GM23338 (cell line): ENCODE results near the gene AGXT2. TPM values are rescaled to one million over a fixed set of nuclear protein-coding genes. Genes with fewer than 3 reads are reported as not detected.

Source experiments
- ATAC-seq: fragments of 200-7000 bp; cut with Tn5 transposase; 3 replicates; pipeline ENCODE4 v1.9.1; 2020
- DNase-seq: peaks from one replicate; pipeline ENCODE4 v3.0.0-alpha.2; 2015; ENCODE audit warnings: low spot score
- H2AFZ ChIP-seq: fragments of 200-600 bp; sonication (generic); 2 replicates; pipeline ENCODE4 v1.8.0; 2016; ENCODE audit warnings: antibody characterized with exemption, mild to moderate bottlenecking, moderate library complexity
- H3F3A ChIP-seq: fragments of 200-600 bp; sonication (generic); replicated peaks from 2 replicates; pipeline ENCODE4 v1.8.0; 2017; ENCODE audit warnings: antibody characterized with exemption, mixed run types, low read depth
- H3K27ac ChIP-seq: fragments of 200-600 bp; sonication (generic); 2 replicates; pipeline ENCODE4 v1.6.1; 2016; ENCODE audit warnings: low read depth
- H3K27me3 ChIP-seq: fragments of 200-600 bp; sonication (generic); 2 replicates; pipeline ENCODE4 v1.8.0; 2016; ENCODE audit warnings: mild to moderate bottlenecking, mixed run types, moderate library complexity; ENCODE audit not compliant: insufficient read depth
- H3K36me3 ChIP-seq: fragments of 200-600 bp; sonication (generic); 2 replicates; pipeline ENCODE4 v1.8.0; 2016; ENCODE audit warnings: mild to moderate bottlenecking; ENCODE audit not compliant: insufficient read depth
- H3K4me1 ChIP-seq: fragments of 200-600 bp; sonication (generic); 2 replicates; pipeline ENCODE4 v1.8.0; 2016; ENCODE audit warnings: mild to moderate bottlenecking, moderate library complexity; ENCODE audit not compliant: insufficient read depth
- H3K4me2 ChIP-seq: fragments of 200-600 bp; sonication (generic); 2 replicates; pipeline ENCODE4 v1.7.1; 2017; ENCODE audit warnings: mixed run types
- H3K4me3 ChIP-seq: fragments of 200-600 bp; sonication (generic); 2 replicates; pipeline ENCODE4 v1.6.1; 2016; ENCODE audit warnings: mixed run types
- H3K79me2 ChIP-seq: fragments of 200-600 bp; sonication (generic); replicated peaks from 2 replicates; pipeline ENCODE4 v1.8.0; 2017; ENCODE audit warnings: mild to moderate bottlenecking; ENCODE audit not compliant: insufficient read depth
- H3K9me2 ChIP-seq: fragments of 200-600 bp; sonication (generic); 2 replicates; pipeline ENCODE4 v1.8.0; 2017; ENCODE audit not compliant: insufficient read depth
- H4K20me1 ChIP-seq: fragments of 200-600 bp; sonication (generic); replicated peaks from 2 replicates; pipeline ENCODE4 v1.8.0; 2017; ENCODE audit warnings: mild to moderate bottlenecking; ENCODE audit not compliant: insufficient read depth
- H3K27ac Mint-ChIP-seq: 2 replicates; pipeline ENCODE4 v1.8.0; 2020; ENCODE audit warnings: inconsistent platforms, mild to moderate bottlenecking, moderate library complexity, mixed read lengths
- H3K27me3 Mint-ChIP-seq: 3 replicates; pipeline ENCODE4 v1.8.0; 2022; ENCODE audit warnings: low read depth, mild to moderate bottlenecking, moderate library complexity, mixed read lengths, inconsistent platforms; ENCODE audit not compliant: insufficient read depth, poor library complexity
- H3K36me3 Mint-ChIP-seq: 3 replicates; pipeline ENCODE4 v1.8.0; 2021; ENCODE audit warnings: low read depth, mild to moderate bottlenecking, inconsistent platforms, moderate library complexity, mixed read lengths
- H3K4me1 Mint-ChIP-seq: 3 replicates; pipeline ENCODE4 v1.8.0; 2020; ENCODE audit warnings: mild to moderate bottlenecking, inconsistent platforms, mixed read lengths
- H3K4me3 Mint-ChIP-seq: 3 replicates; pipeline ENCODE4 v1.8.0; 2021; ENCODE audit warnings: moderate library complexity, mild to moderate bottlenecking, inconsistent platforms, mixed read lengths
- H3K9me3 Mint-ChIP-seq: 3 replicates; pipeline ENCODE4 v1.8.0; 2020; ENCODE audit warnings: moderate library complexity, mild to moderate bottlenecking, inconsistent platforms, mixed read lengths
- CREB1 ChIP-seq: fragments of 250-450 bp; sonication (Bioruptor Pico); IDR thresholded peaks from 2 replicates; pipeline ENCODE4 v1.5.0; 2020; ENCODE audit warnings: low read depth, mild to moderate bottlenecking, moderate library complexity
- JUNB ChIP-seq: IDR thresholded peaks from one replicate; pipeline ENCODE4 v1.6.1; 2016; ENCODE audit warnings: antibody characterized with exemption; ENCODE audit not compliant: unreplicated experiment
- POLR2AphosphoS5 ChIP-seq: IDR thresholded peaks from 2 replicates; pipeline ENCODE4 v1.6.1; 2016; ENCODE audit warnings: antibody characterized with exemption, low read depth
- polyA plus RNA-seq: library from polyadenylated mRNA; unstranded; fragments of >200 nt; fragmentation: Nextera tagmentation; extraction: Ambion mirVana; gene quantifications from 2 replicates; pipeline ENCODE4 v1.2.1, GENCODE V29; 2016
- total RNA-seq: library from RNA; depleted of rRNA; stranded (reverse); fragments of >200 nt; shearing (Covaris generic); gene quantifications from 2 replicates; pipeline ENCODE4 v1.2.3, GENCODE V29; 2014
- TF ChIP-seq, protein P1 (sequence below): fragments of 250-450 bp; sonication (Bioruptor Pico); IDR thresholded peaks from 2 replicates; pipeline ENCODE4 v1.5.0; 2020; ENCODE audit warnings: mild to moderate bottlenecking, moderate library complexity
- TF ChIP-seq, protein P2 (sequence below), 2 experiments: fragments of 200-600 bp in 1 of 2; sonication (generic) in 1 of 2; conservative IDR thresholded peaks; 2 replicates each; pipeline versions ENCODE4 v1.5.1 to v1.6.1; 2016 to 2017; ENCODE audit warnings: antibody characterized with exemption in 2 of 2, low read depth in 2 of 2, mild to moderate bottlenecking in 2 of 2, moderate library complexity in 1 of 2

The AGXT2 gene
- total and polyA plus RNA-seq, 2 experiments from 2014 or later, result not detected

DNA sequence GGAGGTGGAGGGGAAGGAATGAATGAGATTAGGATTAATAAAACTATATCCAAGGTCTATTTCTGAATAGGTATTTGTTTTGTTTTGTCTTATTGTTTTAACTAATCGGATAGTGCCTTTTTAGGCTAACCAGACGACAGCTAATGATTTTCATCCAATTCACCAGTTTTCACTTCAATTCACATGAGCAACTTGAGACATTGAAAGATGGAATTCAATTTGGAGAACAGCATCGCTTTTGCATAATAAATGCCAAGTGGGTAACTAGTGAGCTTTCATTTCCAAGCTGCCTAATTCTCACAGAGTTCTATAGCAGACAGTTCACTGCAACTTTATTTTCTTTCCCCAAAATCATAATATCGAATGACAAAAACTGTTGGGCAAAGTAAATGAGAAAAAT is 5.0 kb downstream of the AGXT2 start:
- Histone ChIP-seq H3K79me2 (no peaks in the 10 kb centered on the region), H3K4me2 (peak overlapping the region; percentile 24; the same call in 1 of the 2 replicates), H3K27ac (no peak overlapping the region), H3K9me2 (no peaks in the 10 kb centered on the region), H3F3A (no peaks in the 10 kb centered on the region), H3K36me3 (no peaks in the 10 kb centered on the region), H3K4me1 (peaks cover 9% of the 10 kb centered on the region), H2AFZ (no peak overlapping the region), H4K20me1 (no peaks in the 10 kb centered on the region), H3K27me3 (no peaks in the 10 kb centered on the region), H3K4me3 (no peak overlapping the region)
- Mint-ChIP-seq H3K4me1 (peaks cover 34% of the 10 kb centered on the region), H3K4me3 (no peak overlapping the region), H3K27me3 (peaks cover 2% of the 10 kb centered on the region), H3K27ac (no peak overlapping the region), H3K36me3 (no peaks in the 10 kb centered on the region), H3K9me3 (no peaks in the 10 kb centered on the region)
- DNase-seq (no peak), ATAC-seq (no peak)
- TF ChIP-seq POLR2AphosphoS5, result no peak
- TF ChIP-seq, protein P1, sequence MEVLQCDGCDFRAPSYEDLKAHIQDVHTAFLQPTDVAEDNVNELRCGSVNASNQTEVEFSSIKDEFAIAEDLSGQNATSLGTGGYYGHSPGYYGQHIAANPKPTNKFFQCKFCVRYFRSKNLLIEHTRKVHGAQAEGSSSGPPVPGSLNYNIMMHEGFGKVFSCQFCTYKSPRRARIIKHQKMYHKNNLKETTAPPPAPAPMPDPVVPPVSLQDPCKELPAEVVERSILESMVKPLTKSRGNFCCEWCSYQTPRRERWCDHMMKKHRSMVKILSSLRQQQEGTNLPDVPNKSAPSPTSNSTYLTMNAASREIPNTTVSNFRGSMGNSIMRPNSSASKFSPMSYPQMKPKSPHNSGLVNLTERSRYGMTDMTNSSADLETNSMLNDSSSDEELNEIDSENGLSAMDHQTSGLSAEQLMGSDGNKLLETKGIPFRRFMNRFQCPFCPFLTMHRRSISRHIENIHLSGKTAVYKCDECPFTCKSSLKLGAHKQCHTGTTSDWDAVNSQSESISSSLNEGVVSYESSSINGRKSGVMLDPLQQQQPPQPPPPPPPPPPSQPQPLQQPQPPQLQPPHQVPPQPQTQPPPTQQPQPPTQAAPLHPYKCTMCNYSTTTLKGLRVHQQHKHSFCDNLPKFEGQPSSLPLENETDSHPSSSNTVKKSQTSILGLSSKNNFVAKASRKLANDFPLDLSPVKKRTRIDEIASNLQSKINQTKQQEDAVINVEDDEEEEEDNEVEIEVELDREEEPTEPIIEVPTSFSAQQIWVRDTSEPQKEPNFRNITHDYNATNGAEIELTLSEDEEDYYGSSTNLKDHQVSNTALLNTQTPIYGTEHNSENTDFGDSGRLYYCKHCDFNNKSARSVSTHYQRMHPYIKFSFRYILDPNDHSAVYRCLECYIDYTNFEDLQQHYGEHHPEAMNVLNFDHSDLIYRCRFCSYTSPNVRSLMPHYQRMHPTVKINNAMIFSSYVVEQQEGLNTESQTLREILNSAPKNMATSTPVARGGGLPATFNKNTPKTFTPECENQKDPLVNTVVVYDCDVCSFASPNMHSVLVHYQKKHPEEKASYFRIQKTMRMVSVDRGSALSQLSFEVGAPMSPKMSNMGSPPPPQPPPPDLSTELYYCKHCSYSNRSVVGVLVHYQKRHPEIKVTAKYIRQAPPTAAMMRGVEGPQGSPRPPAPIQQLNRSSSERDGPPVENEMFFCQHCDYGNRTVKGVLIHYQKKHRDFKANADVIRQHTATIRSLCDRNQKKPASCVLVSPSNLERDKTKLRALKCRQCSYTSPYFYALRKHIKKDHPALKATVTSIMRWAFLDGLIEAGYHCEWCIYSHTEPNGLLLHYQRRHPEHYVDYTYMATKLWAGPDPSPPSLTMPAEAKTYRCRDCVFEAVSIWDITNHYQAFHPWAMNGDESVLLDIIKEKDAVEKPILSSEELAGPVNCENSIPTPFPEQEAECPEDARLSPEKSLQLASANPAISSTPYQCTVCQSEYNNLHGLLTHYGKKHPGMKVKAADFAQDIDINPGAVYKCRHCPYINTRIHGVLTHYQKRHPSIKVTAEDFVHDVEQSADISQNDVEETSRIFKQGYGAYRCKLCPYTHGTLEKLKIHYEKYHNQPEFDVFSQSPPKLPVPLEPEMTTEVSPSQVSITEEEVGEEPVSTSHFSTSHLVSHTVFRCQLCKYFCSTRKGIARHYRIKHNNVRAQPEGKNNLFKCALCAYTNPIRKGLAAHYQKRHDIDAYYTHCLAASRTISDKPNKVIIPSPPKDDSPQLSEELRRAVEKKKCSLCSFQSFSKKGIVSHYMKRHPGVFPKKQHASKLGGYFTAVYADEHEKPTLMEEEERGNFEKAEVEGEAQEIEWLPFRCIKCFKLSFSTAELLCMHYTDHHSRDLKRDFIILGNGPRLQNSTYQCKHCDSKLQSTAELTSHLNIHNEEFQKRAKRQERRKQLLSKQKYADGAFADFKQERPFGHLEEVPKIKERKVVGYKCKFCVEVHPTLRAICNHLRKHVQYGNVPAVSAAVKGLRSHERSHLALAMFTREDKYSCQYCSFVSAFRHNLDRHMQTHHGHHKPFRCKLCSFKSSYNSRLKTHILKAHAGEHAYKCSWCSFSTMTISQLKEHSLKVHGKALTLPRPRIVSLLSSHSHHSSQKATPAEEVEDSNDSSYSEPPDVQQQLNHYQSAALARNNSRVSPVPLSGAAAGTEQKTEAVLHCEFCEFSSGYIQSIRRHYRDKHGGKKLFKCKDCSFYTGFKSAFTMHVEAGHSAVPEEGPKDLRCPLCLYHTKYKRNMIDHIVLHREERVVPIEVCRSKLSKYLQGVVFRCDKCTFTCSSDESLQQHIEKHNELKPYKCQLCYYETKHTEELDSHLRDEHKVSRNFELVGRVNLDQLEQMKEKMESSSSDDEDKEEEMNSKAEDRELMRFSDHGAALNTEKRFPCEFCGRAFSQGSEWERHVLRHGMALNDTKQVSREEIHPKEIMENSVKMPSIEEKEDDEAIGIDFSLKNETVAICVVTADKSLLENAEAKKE, result no peak

DNA sequence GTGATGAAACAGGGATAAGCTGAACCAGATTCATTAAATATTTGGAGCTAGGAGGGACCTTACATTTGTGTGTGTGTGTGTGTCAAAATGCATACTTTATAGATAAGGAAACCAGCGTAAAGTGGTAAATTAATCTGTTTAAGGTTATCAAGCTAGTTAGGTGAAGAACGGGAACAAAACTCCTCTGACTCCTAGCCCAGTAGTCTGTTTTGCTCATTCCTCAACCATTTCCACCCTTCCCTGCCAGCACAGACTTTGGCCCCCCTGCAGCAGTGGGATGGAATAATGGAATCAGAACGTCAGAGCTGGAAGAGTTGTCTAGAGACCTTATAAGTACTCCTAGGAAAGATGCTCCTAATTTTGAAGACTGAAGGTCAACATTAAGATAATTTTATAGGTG is 6.5 kb downstream of the AGXT2 start:
- Histone ChIP-seq H3K27ac (no peak overlapping the region), H3K79me2 (no peaks in the 10 kb centered on the region), H2AFZ (no peak overlapping the region), H3K36me3 (no peaks in the 10 kb centered on the region), H3F3A (no peaks in the 10 kb centered on the region), H3K4me1 (peaks cover 9% of the 10 kb centered on the region), H3K9me2 (no peaks in the 10 kb centered on the region), H3K4me3 (no peak overlapping the region), H3K27me3 (no peaks in the 10 kb centered on the region), H4K20me1 (no peaks in the 10 kb centered on the region), H3K4me2 (no peak overlapping the region)
- no peak for DNase-seq
- no peak overlapping the region for H3K4me3 Mint-ChIP-seq
- H3K4me1 Mint-ChIP-seq, result peaks cover 41% of the 10 kb centered on the region
- ATAC-seq, result no peak
- H3K27me3 Mint-ChIP-seq, result peaks cover 2% of the 10 kb centered on the region
- no peaks in the 10 kb centered on the region for H3K9me3 Mint-ChIP-seq
- no peak overlapping the region for H3K27ac Mint-ChIP-seq
- no peaks in the 10 kb centered on the region for H3K36me3 Mint-ChIP-seq
- TF ChIP-seq, protein P2, sequence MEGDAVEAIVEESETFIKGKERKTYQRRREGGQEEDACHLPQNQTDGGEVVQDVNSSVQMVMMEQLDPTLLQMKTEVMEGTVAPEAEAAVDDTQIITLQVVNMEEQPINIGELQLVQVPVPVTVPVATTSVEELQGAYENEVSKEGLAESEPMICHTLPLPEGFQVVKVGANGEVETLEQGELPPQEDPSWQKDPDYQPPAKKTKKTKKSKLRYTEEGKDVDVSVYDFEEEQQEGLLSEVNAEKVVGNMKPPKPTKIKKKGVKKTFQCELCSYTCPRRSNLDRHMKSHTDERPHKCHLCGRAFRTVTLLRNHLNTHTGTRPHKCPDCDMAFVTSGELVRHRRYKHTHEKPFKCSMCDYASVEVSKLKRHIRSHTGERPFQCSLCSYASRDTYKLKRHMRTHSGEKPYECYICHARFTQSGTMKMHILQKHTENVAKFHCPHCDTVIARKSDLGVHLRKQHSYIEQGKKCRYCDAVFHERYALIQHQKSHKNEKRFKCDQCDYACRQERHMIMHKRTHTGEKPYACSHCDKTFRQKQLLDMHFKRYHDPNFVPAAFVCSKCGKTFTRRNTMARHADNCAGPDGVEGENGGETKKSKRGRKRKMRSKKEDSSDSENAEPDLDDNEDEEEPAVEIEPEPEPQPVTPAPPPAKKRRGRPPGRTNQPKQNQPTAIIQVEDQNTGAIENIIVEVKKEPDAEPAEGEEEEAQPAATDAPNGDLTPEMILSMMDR (conservative IDR thresholded peaks at IDR 0.05; ENCODE audit: low read depth in 2 of 2), result no peak
- TF ChIP-seq CREB1 (CRISPR knock-in tag), result no peak
- no peak for TF ChIP-seq POLR2AphosphoS5
- no peak for TF ChIP-seq JUNB
